ENCODE measurements around the gene PON1.

The PON1 gene

GRCh38 chr7:95357623-95358022, 33.3 kb upstream of the PON1 start:
- Histone ChIP-seq H3K36me3 (ENCODE audit: low read depth) (no peaks in the 10 kb centered on the region), H3K4me1 (ENCODE audit: insufficient read depth, poor library complexity, severe bottlenecking) (no peaks in the 10 kb centered on the region), H3K4me3 (ENCODE audit: severe bottlenecking) (no peak overlapping the region), H3K27me3 (ENCODE audit: insufficient read depth, poor library complexity, severe bottlenecking) (no peaks in the 10 kb centered on the region), H3K9me3 (ENCODE audit: severe bottlenecking) (no peaks in the 10 kb centered on the region), H3K27ac (ENCODE audit: poor library complexity, severe bottlenecking) (no peak overlapping the region)
- ATAC-seq (ENCODE audit: low read depth) (no peak), DNase-seq (ENCODE audit: low spot score) (no peak)
- no peak for TF ChIP-seq CTCF (IDR thresholded peaks at IDR 0.05; ENCODE audit: poor library complexity, severe bottlenecking)

GRCh38 chr7:95342642-95343307, 18.4 kb upstream of the PON1 start:
- H3K9me3 ChIP-seq (ENCODE audit: severe bottlenecking): no peaks in the 10 kb centered on the region
- H3K27ac ChIP-seq (ENCODE audit: poor library complexity, severe bottlenecking): no peak overlapping the region
- ATAC-seq (ENCODE audit: low read depth) (no peak), DNase-seq (ENCODE audit: low spot score) (no peak)
- no peak for TF ChIP-seq CTCF (IDR thresholded peaks at IDR 0.05; ENCODE audit: poor library complexity, severe bottlenecking)
- H3K36me3 ChIP-seq (ENCODE audit: low read depth): no peaks in the 10 kb centered on the region
- no peaks in the 10 kb centered on the region for H3K27me3 ChIP-seq (ENCODE audit: insufficient read depth, poor library complexity, severe bottlenecking)
- H3K4me3 ChIP-seq (ENCODE audit: severe bottlenecking): no peak overlapping the region
- no peaks in the 10 kb centered on the region for H3K4me1 ChIP-seq (ENCODE audit: insufficient read depth, poor library complexity, severe bottlenecking)

GRCh38 chr7:95342029-95342428, 17.7 kb upstream of the PON1 start:
- Histone ChIP-seq H3K9me3 (ENCODE audit: severe bottlenecking) (no peaks in the 10 kb centered on the region), H3K4me3 (ENCODE audit: severe bottlenecking) (no peak overlapping the region), H3K4me1 (ENCODE audit: insufficient read depth, poor library complexity, severe bottlenecking) (no peaks in the 10 kb centered on the region), H3K27ac (ENCODE audit: poor library complexity, severe bottlenecking) (no peak overlapping the region), H3K27me3 (ENCODE audit: insufficient read depth, poor library complexity, severe bottlenecking) (no peaks in the 10 kb centered on the region), H3K36me3 (ENCODE audit: low read depth) (no peaks in the 10 kb centered on the region)
- TF ChIP-seq CTCF (IDR thresholded peaks at IDR 0.05; ENCODE audit: poor library complexity, severe bottlenecking): no peak
- ATAC-seq (ENCODE audit: low read depth): no peak
- DNase-seq (ENCODE audit: low spot score): no peak

DNA sequence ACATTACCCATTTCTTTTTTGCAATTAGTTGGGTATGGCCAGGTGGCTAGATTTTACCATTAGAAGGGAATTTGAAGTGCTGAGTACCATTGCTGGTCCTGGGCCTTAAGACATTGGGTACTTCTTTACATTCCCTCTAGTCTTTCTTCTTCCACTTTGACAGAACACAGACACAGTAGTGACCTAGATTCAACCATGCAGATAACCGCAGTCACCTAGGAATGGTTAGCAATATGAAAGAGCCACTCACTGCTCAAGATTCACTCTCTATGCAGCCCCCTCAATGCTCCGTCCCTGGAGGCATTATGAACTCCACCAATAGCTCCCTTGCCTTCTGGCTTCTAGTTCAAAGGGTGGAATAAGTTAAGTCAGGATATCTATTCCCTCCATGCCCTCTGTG, 16.2 kb upstream of the PON1 start:
- H3K4me3 ChIP-seq (ENCODE audit: severe bottlenecking): no peak overlapping the region
- no peaks in the 10 kb centered on the region for H3K36me3 ChIP-seq (ENCODE audit: low read depth)
- no peak for ATAC-seq (ENCODE audit: low read depth)
- H3K27me3 ChIP-seq (ENCODE audit: insufficient read depth, poor library complexity, severe bottlenecking): no peaks in the 10 kb centered on the region
- TF ChIP-seq CTCF (IDR thresholded peaks at IDR 0.05; ENCODE audit: poor library complexity, severe bottlenecking): no peak
- H3K9me3 ChIP-seq (ENCODE audit: severe bottlenecking): no peaks in the 10 kb centered on the region
- no peak overlapping the region for H3K27ac ChIP-seq (ENCODE audit: poor library complexity, severe bottlenecking)
- H3K4me1 ChIP-seq (ENCODE audit: insufficient read depth, poor library complexity, severe bottlenecking): no peaks in the 10 kb centered on the region
- DNase-seq (ENCODE audit: low spot score): no peak

DNA sequence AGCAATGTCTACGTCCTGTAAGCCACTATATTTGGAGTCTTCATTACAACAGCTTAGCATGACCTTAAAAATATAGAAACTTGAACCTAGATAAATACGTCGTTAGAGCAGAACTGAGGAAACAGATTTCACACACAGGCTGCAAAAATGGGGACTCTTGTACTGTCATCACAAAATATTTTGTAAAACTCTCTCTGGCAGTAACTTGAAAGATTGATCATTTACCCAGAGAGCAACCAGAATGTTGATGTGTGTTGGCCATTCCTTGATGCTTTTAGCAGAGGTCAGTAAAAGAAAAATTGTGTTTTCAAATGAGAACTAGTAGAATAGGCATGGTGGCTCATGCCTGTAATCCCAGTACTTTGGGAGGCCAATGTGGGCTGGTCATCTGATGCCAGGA, 14.5 kb upstream of the PON1 start:
- Histone ChIP-seq H3K4me3 (ENCODE audit: severe bottlenecking) (no peak overlapping the region), H3K4me1 (ENCODE audit: insufficient read depth, poor library complexity, severe bottlenecking) (no peaks in the 10 kb centered on the region), H3K36me3 (ENCODE audit: low read depth) (no peaks in the 10 kb centered on the region), H3K27me3 (ENCODE audit: insufficient read depth, poor library complexity, severe bottlenecking) (no peaks in the 10 kb centered on the region), H3K9me3 (ENCODE audit: severe bottlenecking) (no peaks in the 10 kb centered on the region), H3K27ac (ENCODE audit: poor library complexity, severe bottlenecking) (no peak overlapping the region)
- no peak for TF ChIP-seq CTCF (IDR thresholded peaks at IDR 0.05; ENCODE audit: poor library complexity, severe bottlenecking)
- DNase-seq (ENCODE audit: low spot score) (no peak), ATAC-seq (ENCODE audit: low read depth) (no peak)
